H1 (cell line): ENCODE measurements around the gene CACNG5. TPM values are rescaled to one million over a fixed set of nuclear protein-coding genes. Genes with fewer than 3 reads are reported as not detected.

Experiments used
- CTCF ChIA-PET: fragments of 300-600 bp; sonication (Branson Sonifier 250); formaldehyde crosslinking; loops from one replicate; lab custom pipeline; 2021; ENCODE audit not compliant: partially characterized antibody; lab: Charles Lee
- POLR2A ChIA-PET: fragments of 300-600 bp; sonication (Branson Sonifier 250); formaldehyde crosslinking; loops from one replicate; lab custom pipeline; 2021; ENCODE audit warnings: inconsistent platforms; ENCODE audit not compliant: partially characterized antibody; lab: Charles Lee
- DNase-seq, 2 experiments: peaks; one replicate each; pipeline versions ENCODE4 v3.0.0 to v3.0.0-alpha.2; 2010 to 2022; ENCODE audit warnings: low spot score in 2 of 2, low read depth in 1 of 2, mixed read lengths in 1 of 2
- FAIRE-seq: peaks from 2 replicates; lab custom pipeline; 2011; peaks lifted over from hg19 to GRCh38; lab: Jason Lieb, UNC
- H2AFZ ChIP-seq: 2 replicates; pipeline ENCODE4 v1.8.1; 2012; ENCODE audit warnings: low read length, inconsistent platforms
- H2AK5ac ChIP-seq: 2 replicates; pipeline ENCODE4 v1.6.1; 2013; ENCODE audit warnings: low read depth, low read length
- H2BK120ac ChIP-seq: replicated peaks from 2 replicates; pipeline ENCODE3; 2013; ENCODE audit warnings: low read depth, low read length, inconsistent platforms
- H2BK12ac ChIP-seq: 2 replicates; pipeline ENCODE4 v1.6.1; 2013; ENCODE audit warnings: low read depth, low read length
- H2BK15ac ChIP-seq: 2 replicates; pipeline ENCODE4 v1.6.1; 2013; ENCODE audit warnings: low read length
- H2BK20ac ChIP-seq: 2 replicates; pipeline ENCODE4 v1.6.1; 2013; ENCODE audit warnings: low read length
- H2BK5ac ChIP-seq: 2 replicates; pipeline ENCODE4 v1.6.1; 2013; ENCODE audit warnings: low read depth, low read length
- H3K14ac ChIP-seq: 2 replicates; pipeline ENCODE4 v1.6.1; 2013; ENCODE audit warnings: inconsistent platforms; ENCODE audit not compliant: insufficient read length
- H3K18ac ChIP-seq: 2 replicates; pipeline ENCODE4 v1.6.1; 2013; ENCODE audit warnings: low read length; ENCODE audit errors: extremely low read depth
- H3K23ac ChIP-seq: 2 replicates; pipeline ENCODE4 v1.6.1; 2013; ENCODE audit warnings: inconsistent platforms; ENCODE audit not compliant: insufficient read length
- H3K23me2 ChIP-seq: 2 replicates; pipeline ENCODE4 v1.6.1; 2013; ENCODE audit warnings: low read depth, low read length
- H3K27ac ChIP-seq: 2 replicates; pipeline ENCODE4 v1.6.1; 2011; ENCODE audit warnings: low read depth, low read length, inconsistent platforms
- H3K27me3 ChIP-seq, 4 experiments: replicated peaks in 1 of 4; 1 replicate in 1 of 4; 2 replicates in 3 of 4; pipeline versions ENCODE4 v1.6.1 to v1.8.1; 2011 to 2013; ENCODE audit warnings: low read length in 3 of 4, mild to moderate bottlenecking in 3 of 4, inconsistent platforms in 2 of 4, mixed read lengths in 2 of 4, moderate library complexity in 1 of 4; ENCODE audit not compliant: control insufficient read depth in 3 of 4, insufficient read depth in 3 of 4; ENCODE audit errors: extremely low read depth in 1 of 4
- H3K36me3 ChIP-seq, 4 experiments: 2 replicates each; pipeline versions ENCODE4 v1.6.1 to v1.8.1; 2011 to 2013; ENCODE audit warnings: mild to moderate bottlenecking in 4 of 4, low read length in 3 of 4, moderate library complexity in 2 of 4, control low read depth in 1 of 4, inconsistent platforms in 1 of 4; ENCODE audit not compliant: insufficient read depth in 4 of 4, control insufficient read depth in 2 of 4
- H3K4ac ChIP-seq: replicated peaks from 2 replicates; pipeline ENCODE3; 2013; ENCODE audit warnings: low read length, low read depth, mixed read lengths, inconsistent platforms; ENCODE audit not compliant: insufficient read length
- H3K4me1 ChIP-seq, 4 experiments: replicated peaks in 1 of 4; 1 replicate in 1 of 4; 2 replicates in 3 of 4; pipeline versions ENCODE4 v1.6.1 to v1.8.1; 2011 to 2013; ENCODE audit warnings: low read length in 3 of 4, inconsistent platforms in 2 of 4, mixed read lengths in 1 of 4; ENCODE audit not compliant: insufficient read depth in 4 of 4, control insufficient read depth in 3 of 4
- H3K4me2 ChIP-seq, 2 experiments: 2 replicates each; pipeline versions ENCODE4 v1.6.1 to v1.8.1; 2011 to 2013; ENCODE audit warnings: low read depth in 2 of 2, low read length in 2 of 2, control low read depth in 1 of 2, inconsistent platforms in 1 of 2, mild to moderate bottlenecking in 1 of 2; ENCODE audit not compliant: insufficient read depth in 1 of 2
- H3K4me3 ChIP-seq, 4 experiments: fragments of 200-600, 300-600 bp in 1 of 4; sonication (generic), shearing (Covaris generic), sonication (Bioruptor Twin) in 1 of 4; 2 replicates each; pipeline versions ENCODE4 v1.5.1 to v1.8.1; 2011 to 2016; ENCODE audit warnings: low read length in 4 of 4, low read depth in 3 of 4, control low read depth in 2 of 4, inconsistent platforms in 2 of 4, mild to moderate bottlenecking in 2 of 4, mixed read lengths in 1 of 4, moderate library complexity in 1 of 4; ENCODE audit not compliant: insufficient read depth in 2 of 4; ENCODE audit errors: extremely low read depth in 1 of 4
- H3K56ac ChIP-seq: replicated peaks from 2 replicates; pipeline ENCODE3; 2013; ENCODE audit warnings: low read depth, mild to moderate bottlenecking, mixed read lengths, low read length, inconsistent platforms; ENCODE audit not compliant: insufficient read length
- H3K79me1 ChIP-seq: 2 replicates; pipeline ENCODE4 v1.6.1; 2013; ENCODE audit warnings: low read depth, low read length, control low read depth
- H3K79me2 ChIP-seq, 2 experiments: 2 replicates each; pipeline versions ENCODE4 v1.6.1 to v1.8.1; 2012 to 2013; ENCODE audit warnings: low read length in 2 of 2, mild to moderate bottlenecking in 2 of 2, inconsistent platforms in 1 of 2; ENCODE audit not compliant: insufficient read depth in 2 of 2, control insufficient read depth in 1 of 2
- H3K9ac ChIP-seq, 4 experiments: replicated peaks in 1 of 4; 1 replicate in 1 of 4; 2 replicates in 3 of 4; pipeline versions ENCODE4 v1.6.1 to v1.8.1; 2011 to 2013; ENCODE audit warnings: low read depth in 3 of 4, low read length in 3 of 4, control low read depth in 2 of 4, mild to moderate bottlenecking in 2 of 4, moderate library complexity in 2 of 4, inconsistent platforms in 1 of 4; ENCODE audit errors: extremely low read depth in 1 of 4
- H3K9me3 ChIP-seq, 2 experiments: 2 replicates each; pipeline versions ENCODE4 v1.6.1 to v1.8.1; 2012 to 2013; ENCODE audit warnings: mild to moderate bottlenecking in 2 of 2, moderate library complexity in 2 of 2, control low read depth in 1 of 2, inconsistent platforms in 1 of 2, low read depth in 1 of 2, low read length in 1 of 2, mixed read lengths in 1 of 2; ENCODE audit not compliant: insufficient read depth in 2 of 2
- H4K20me1 ChIP-seq, 2 experiments: replicated peaks in 1 of 2; 2 replicates each; pipeline versions ENCODE3 to v1.8.1; 2011 to 2013; ENCODE audit warnings: inconsistent platforms in 2 of 2, low read length in 2 of 2, mild to moderate bottlenecking in 1 of 2; ENCODE audit not compliant: insufficient read depth in 2 of 2, control insufficient read depth in 1 of 2
- H4K5ac ChIP-seq: 2 replicates; pipeline ENCODE4 v1.6.1; 2013; ENCODE audit warnings: low read length, low read depth, mixed read lengths, inconsistent platforms; ENCODE audit not compliant: insufficient read length
- H4K8ac ChIP-seq: 2 replicates; pipeline ENCODE4 v1.8.0; 2013; ENCODE audit warnings: mild to moderate bottlenecking, moderate library complexity, low read length, inconsistent platforms; ENCODE audit not compliant: insufficient read depth; ENCODE audit errors: extremely low read depth
- H4K91ac ChIP-seq: replicated peaks from 2 replicates; pipeline ENCODE3; 2013; ENCODE audit warnings: low read length, mixed read lengths, inconsistent platforms; ENCODE audit not compliant: insufficient read length
- BRCA1 ChIP-seq: IDR thresholded peaks from 2 replicates; pipeline ENCODE4 v1.6.1; 2012; ENCODE audit warnings: low read depth, low read length, improper control_type of control experiment
- CHD2 ChIP-seq: IDR thresholded peaks from 2 replicates; pipeline ENCODE4 v1.6.1; 2012; ENCODE audit warnings: low read length, improper control_type of control experiment
- HDAC2 ChIP-seq, 2 experiments: fragments of 300-600 bp in 1 of 2; sonication (generic) in 1 of 2; IDR thresholded peaks; 2 replicates each; pipeline ENCODE4 v1.6.1; 2011 to 2012; ENCODE audit warnings: low read depth in 2 of 2, low read length in 2 of 2, mild to moderate bottlenecking in 2 of 2, moderate library complexity in 2 of 2, borderline replicate concordance in 1 of 2, inconsistent platforms in 1 of 2
- HDAC6 ChIP-seq: IDR thresholded peaks from one replicate; pipeline ENCODE4 v1.7.1; 2012; ENCODE audit warnings: low read depth, mild to moderate bottlenecking, inconsistent platforms, low read length, moderate library complexity
- YY1 ChIP-seq: IDR thresholded peaks from 2 replicates; pipeline ENCODE4 v1.6.1; 2011; ENCODE audit warnings: low read depth, mild to moderate bottlenecking, low read length
- WGBS, 2 experiments: shearing (Covaris generic) in 1 of 2; methylation state at CpG; one replicate each; pipeline versions ENCODE4 v1.1.6 to v1.1.7; 2013 to 2015; ENCODE audit warnings: low lambda C conversion rate in 2 of 2, mixed read lengths in 2 of 2, inconsistent platforms in 1 of 2, low coverage in 1 of 2, missing lambda C conversion rate in 1 of 2; ENCODE audit not compliant: insufficient replicate concordance in 2 of 2, insufficient coverage in 1 of 2, insufficient read length in 1 of 2; ENCODE audit errors: extremely low coverage in 1 of 2, missing lambda C conversion rate in 1 of 2; 5-methylcytosine and 5-hydroxymethylcytosine counted together
- polyA plus RNA-seq, 7 experiments: library from polyadenylated mRNA; depleted of rRNA in 3 of 7; stranded (reverse) in 5 of 7; unstranded in 2 of 7; fragments of >200 nt in 5 of 7; fragments of 200-250 nt in 2 of 7; gene quantifications; 1 replicate in 5 of 7; 2 replicates in 1 of 7; 4 replicates in 1 of 7; pipeline versions ENCODE4 v1.2.1 to v1.2.3, GENCODE V29; 2011 to 2013; ENCODE audit warnings: missing spikeins in 2 of 7, mixed read lengths in 2 of 7
- total RNA-seq: library from RNA; stranded (reverse); fragmentation: NEBNext Ultra II Directional; extraction: Animal tissue kit (Norgen Biotek cat#: 25700); gene quantifications from 2 replicates; pipeline ENCODE4 v1.2.1, GENCODE V29; 2021
- TF ChIP-seq, protein P1 (sequence below): IDR thresholded peaks from 2 replicates; pipeline ENCODE4 v1.6.1; 2011; ENCODE audit warnings: low read depth, mild to moderate bottlenecking, low read length; ENCODE audit not compliant: insufficient read depth
- TF ChIP-seq, protein P2 (sequence below), 3 experiments: IDR thresholded peaks; 1 replicate in 2 of 3; 2 replicates in 1 of 3; pipeline versions ENCODE4 v1.5.1 to v1.6.1; 2011; ENCODE audit warnings: low read length in 3 of 3, mild to moderate bottlenecking in 3 of 3, inconsistent platforms in 2 of 3, low read depth in 1 of 3, moderate library complexity in 1 of 3; ENCODE audit not compliant: insufficient read depth in 1 of 3; ENCODE audit errors: control extremely low read depth in 1 of 3
- TF ChIP-seq, protein P3 (sequence below): IDR thresholded peaks from 2 replicates; pipeline ENCODE4 v1.6.1; 2012; ENCODE audit warnings: inconsistent platforms
- TF ChIP-seq, protein P4 (sequence below): IDR thresholded peaks from 2 replicates; pipeline ENCODE4 v1.6.1; 2011; ENCODE audit warnings: low read length, improper control_type of control experiment

The CACNG5 gene
- total and polyA plus RNA-seq, 2 of the 8 experiments (the other 6 are each of a cell fraction or from before 2014, with no cell fraction given) = 2.2 to 3.1 TPM

DNA sequence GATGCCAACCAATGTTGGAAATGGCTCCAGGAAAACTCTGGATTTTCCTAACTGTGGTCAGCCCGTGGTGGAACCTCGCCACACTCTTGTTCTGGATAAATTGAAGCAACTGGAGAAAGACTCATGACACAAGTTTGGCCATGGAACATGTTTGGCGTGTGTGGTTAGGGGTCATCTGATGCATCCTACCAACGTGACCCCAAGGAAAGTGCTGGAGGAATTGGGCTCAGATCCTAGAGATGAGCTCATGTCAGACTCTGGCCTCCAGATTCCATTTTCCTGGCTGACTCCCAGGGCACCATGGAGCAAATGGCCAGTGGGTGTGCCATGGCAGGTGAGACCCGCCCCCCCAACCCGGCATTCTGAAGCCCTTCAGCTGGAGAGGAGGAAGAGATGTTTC, 58.5 kb downstream of the CACNG5 start:
- FAIRE-seq = no peak
- TF ChIP-seq BRCA1 (no peak), YY1 (no peak), CHD2 (no peak), HDAC6 (no peak), HDAC2 (IDR thresholded peaks at IDR 0.05; ENCODE audit: borderline replicate concordance in 1 of 2, low read depth in 2 of 2, low read length in 2 of 2) (no peak)
- TF ChIP-seq, protein P1, sequence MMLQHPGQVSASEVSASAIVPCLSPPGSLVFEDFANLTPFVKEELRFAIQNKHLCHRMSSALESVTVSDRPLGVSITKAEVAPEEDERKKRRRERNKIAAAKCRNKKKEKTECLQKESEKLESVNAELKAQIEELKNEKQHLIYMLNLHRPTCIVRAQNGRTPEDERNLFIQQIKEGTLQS = no peak
- TF ChIP-seq, protein P2, sequence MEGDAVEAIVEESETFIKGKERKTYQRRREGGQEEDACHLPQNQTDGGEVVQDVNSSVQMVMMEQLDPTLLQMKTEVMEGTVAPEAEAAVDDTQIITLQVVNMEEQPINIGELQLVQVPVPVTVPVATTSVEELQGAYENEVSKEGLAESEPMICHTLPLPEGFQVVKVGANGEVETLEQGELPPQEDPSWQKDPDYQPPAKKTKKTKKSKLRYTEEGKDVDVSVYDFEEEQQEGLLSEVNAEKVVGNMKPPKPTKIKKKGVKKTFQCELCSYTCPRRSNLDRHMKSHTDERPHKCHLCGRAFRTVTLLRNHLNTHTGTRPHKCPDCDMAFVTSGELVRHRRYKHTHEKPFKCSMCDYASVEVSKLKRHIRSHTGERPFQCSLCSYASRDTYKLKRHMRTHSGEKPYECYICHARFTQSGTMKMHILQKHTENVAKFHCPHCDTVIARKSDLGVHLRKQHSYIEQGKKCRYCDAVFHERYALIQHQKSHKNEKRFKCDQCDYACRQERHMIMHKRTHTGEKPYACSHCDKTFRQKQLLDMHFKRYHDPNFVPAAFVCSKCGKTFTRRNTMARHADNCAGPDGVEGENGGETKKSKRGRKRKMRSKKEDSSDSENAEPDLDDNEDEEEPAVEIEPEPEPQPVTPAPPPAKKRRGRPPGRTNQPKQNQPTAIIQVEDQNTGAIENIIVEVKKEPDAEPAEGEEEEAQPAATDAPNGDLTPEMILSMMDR (IDR thresholded peaks at IDR 0.05; ENCODE audit: control extremely low read depth in 1 of 3, insufficient read depth in 1 of 3, low read depth in 1 of 3, low read length in 3 of 3) = no peak
- TF ChIP-seq, protein P3, sequence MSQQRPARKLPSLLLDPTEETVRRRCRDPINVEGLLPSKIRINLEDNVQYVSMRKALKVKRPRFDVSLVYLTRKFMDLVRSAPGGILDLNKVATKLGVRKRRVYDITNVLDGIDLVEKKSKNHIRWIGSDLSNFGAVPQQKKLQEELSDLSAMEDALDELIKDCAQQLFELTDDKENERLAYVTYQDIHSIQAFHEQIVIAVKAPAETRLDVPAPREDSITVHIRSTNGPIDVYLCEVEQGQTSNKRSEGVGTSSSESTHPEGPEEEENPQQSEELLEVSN = no peak
- TF ChIP-seq, protein P4, sequence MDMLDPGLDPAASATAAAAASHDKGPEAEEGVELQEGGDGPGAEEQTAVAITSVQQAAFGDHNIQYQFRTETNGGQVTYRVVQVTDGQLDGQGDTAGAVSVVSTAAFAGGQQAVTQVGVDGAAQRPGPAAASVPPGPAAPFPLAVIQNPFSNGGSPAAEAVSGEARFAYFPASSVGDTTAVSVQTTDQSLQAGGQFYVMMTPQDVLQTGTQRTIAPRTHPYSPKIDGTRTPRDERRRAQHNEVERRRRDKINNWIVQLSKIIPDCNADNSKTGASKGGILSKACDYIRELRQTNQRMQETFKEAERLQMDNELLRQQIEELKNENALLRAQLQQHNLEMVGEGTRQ = no peak

More for the DNA sequence above, 58.5 kb downstream of the CACNG5 start:
- Histone ChIP-seq H2AFZ (no peak overlapping the region), H2BK20ac (no peak overlapping the region), H3K18ac (no peak overlapping the region), H3K23me2 (no peaks in the 10 kb centered on the region), H3K36me3 (no peaks in the 10 kb centered on the region), H3K23ac (no peak overlapping the region), H2BK120ac (no peak overlapping the region), H3K14ac (no peak overlapping the region), H4K20me1 (no peaks in the 10 kb centered on the region), H3K4ac (no peak overlapping the region), H2BK12ac (no peak overlapping the region), H3K4me2 (no peak overlapping the region), H2BK5ac (no peak overlapping the region), H3K4me3 (no peak overlapping the region), H3K27me3 (no peaks in the 10 kb centered on the region), H4K91ac (no peak overlapping the region), H3K9me3 (peaks cover 0 to 3% of the 10 kb centered on the region in 2 experiments; a peak in 1 of 4 replicates), H4K8ac (no peak overlapping the region), H3K79me1 (no peaks in the 10 kb centered on the region), H3K79me2 (no peaks in the 10 kb centered on the region), H2AK5ac (no peak overlapping the region), H2BK15ac (no peak overlapping the region), H3K56ac (no peak overlapping the region), H3K9ac (no peak overlapping the region), H3K4me1 (no peaks in the 10 kb centered on the region), H3K27ac (no peak overlapping the region), H4K5ac (no peak overlapping the region)
- POLR2A ChIA-PET = no interaction called here
- 73% methylated on average over 6 of the region's 6 CpGs; no CpG with 5 or more reads in 1 of the 2 experiments for WGBS, 2 experiments
- DNase-seq = no peak
- CTCF ChIA-PET = interaction anchor here (1.1 kb wide), 1 partner anchor 156 kb away, joined by 5 read pairs; no protein-coding TSS in a partner anchor
